WI38 (cell line): Measurements from ENCODE around the gene HSD17B3.
"Not testable (repeated sequence)": the region's sequence is repeated elsewhere in the genome, so short reads cannot be mapped to it uniquely, and the experiment has no call there.

ENCODE experiments used
- H3K4me3 ChIP-seq: 2 replicates; pipeline ENCODE4 v1.5.1; 2011; ENCODE audit warnings: low read depth, mild to moderate bottlenecking, control low read depth, low read length
- CTCF ChIP-seq: IDR thresholded peaks from 2 replicates; pipeline ENCODE4 v1.5.1; 2012; ENCODE audit warnings: low read depth, mild to moderate bottlenecking, control low read depth, low read length

Gene HSD17B3

GRCh38 chr9:96342571-96343245, 40.7 kb upstream of the HSD17B3 start:
- TF ChIP-seq CTCF = no peak
- H3K4me3 ChIP-seq = no peak overlapping the region

DNA sequence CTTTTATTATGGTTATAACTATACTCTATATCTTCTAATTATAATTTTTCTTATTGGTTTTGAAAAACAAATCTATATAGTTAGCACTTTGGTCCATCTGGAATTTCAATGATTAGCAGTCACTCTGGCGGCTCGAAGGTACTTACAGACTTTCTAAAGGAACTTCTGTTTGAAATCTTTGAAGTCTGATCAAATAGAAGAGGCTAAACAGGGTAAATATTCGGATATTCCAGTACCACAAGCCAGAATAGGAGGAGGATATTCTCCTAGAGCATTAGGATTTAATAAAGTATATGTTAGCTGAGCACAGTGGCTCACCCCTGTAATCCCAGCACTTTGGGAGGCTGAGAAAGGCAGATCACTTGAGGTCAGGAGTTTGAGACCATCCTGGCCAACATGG, 38.7 kb upstream of the HSD17B3 start:
- no peak overlapping the region for H3K4me3 ChIP-seq
- no peak for TF ChIP-seq CTCF

DNA sequence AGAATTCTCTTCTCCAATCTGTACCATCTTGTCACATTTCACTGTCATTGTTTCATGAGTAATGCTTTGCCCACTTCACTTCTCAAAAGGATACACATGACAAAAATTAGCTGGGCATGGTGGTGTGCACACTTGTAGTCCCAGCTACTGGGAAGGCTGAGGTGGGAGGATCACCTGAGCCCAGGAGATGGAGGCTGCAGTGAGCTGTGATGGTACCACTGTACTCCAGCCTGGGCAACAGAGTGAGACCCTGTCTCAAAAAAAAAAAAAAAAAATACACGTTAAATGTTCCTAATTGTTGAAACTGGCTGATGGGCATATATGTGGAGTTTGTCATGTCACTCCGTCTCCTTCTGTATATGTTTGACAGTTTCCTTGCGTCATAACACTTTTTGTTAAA, 36.3 kb upstream of the HSD17B3 start:
- H3K4me3 ChIP-seq = no peak overlapping the region
- no peak for TF ChIP-seq CTCF

DNA sequence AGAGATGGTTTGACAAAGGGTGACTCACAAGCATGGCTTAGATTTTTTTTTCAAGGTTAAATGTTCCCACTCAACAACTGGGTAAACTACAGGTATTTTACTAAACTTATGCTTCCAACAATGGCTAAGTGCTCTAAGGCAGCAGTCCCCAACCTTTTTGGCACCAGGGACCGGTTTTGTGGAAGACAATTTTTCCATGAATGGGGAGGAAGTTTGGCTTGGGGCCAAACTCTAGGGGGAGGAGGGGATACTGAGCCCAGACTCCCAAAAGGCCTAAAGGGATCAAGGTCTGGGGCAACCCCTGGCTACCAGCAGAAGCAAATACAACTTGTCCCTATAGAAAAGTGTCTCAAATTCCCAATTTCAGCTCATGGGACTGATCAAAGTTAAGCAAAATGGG, 32.0 kb upstream of the HSD17B3 start:
- no peak overlapping the region for H3K4me3 ChIP-seq
- no peak for TF ChIP-seq CTCF

DNA sequence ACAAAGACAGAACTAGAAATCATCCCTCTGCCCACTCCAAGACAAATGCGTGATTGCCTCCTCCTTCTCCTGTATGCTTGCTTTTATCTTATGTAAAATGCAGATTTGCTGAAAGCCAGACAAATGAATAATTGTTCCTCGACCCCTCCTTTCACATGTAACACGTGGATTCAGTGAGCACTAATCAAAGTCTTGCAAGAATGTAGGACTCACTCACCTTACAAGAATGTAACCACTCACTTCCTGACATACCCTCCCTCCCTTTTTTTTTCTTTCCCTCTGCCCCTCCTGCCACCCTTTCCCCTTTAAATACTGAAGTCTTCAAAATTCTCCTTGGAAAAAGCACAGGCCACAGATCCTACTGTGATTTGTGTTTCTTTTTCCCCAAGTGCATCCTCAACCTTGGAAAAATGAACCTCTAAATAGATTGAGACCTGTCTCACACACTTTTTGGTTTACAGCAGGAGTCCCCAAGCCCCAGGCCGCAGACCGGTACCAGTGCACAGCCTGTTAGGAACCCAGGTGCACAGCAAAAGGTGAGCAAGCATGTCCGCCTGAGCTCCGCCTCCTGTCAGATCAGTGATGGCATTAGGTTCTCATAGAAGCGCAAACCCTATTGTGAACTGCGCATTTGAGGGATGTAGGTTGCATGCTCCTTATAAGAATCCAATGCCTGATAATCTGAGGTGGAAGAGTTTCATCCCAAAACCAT, 29.4 kb upstream of the HSD17B3 start:
- TF ChIP-seq CTCF = no peak
- no peak overlapping the region for H3K4me3 ChIP-seq

- no peak overlapping the region for H3K4me3 ChIP-seq
- peak; percentile 72 for TF ChIP-seq CTCF
These were observed 25.8 kb upstream of the HSD17B3 start for GRCh38 chr9:96327694-96328352.

GRCh38 chr9:96323169-96323568, 21.2 kb upstream of the HSD17B3 start:
- no peak overlapping the region for H3K4me3 ChIP-seq
- no peak for TF ChIP-seq CTCF

GRCh38 chr9:96322736-96323135, 20.8 kb upstream of the HSD17B3 start:
- H3K4me3 ChIP-seq = not testable (repeated sequence)

GRCh38 chr9:96322210-96322609, 20.2 kb upstream of the HSD17B3 start:
- H3K4me3 ChIP-seq = not testable (repeated sequence)
